Endodermal cell (in vitro differentiated cells): ENCODE measurements around the gene EIF2A. TPM values are rescaled to one million over a fixed set of nuclear protein-coding genes. Genes with fewer than 3 reads are reported as not detected.
A peak's percentile ranks its signal among the peaks of the same experiment; 100 is the strongest.

Source experiments
- DNase-seq: peaks from one replicate; pipeline ENCODE4 v3.0.0-alpha.2; 2017
- H3K27ac ChIP-seq: 2 replicates; pipeline ENCODE4 v1.5.1; 2013; ENCODE audit warnings: mild to moderate bottlenecking, low read depth, low read length, moderate library complexity
- H3K27me3 ChIP-seq: 2 replicates; pipeline ENCODE4 v1.6.1; 2013; ENCODE audit warnings: mild to moderate bottlenecking, low read length, moderate library complexity; ENCODE audit not compliant: insufficient read depth, control insufficient read depth, poor library complexity, severe bottlenecking
- H3K36me3 ChIP-seq: 2 replicates; pipeline ENCODE4 v1.7.0; 2013; ENCODE audit warnings: mild to moderate bottlenecking, low read length, moderate library complexity; ENCODE audit not compliant: control insufficient read depth, insufficient read depth
- H3K4me1 ChIP-seq: one replicate; pipeline ENCODE4 v1.7.0; 2013; ENCODE audit warnings: low read length; ENCODE audit not compliant: control insufficient read depth, insufficient read depth
- H3K4me3 ChIP-seq: 2 replicates; pipeline ENCODE4 v1.5.1; 2013; ENCODE audit warnings: mild to moderate bottlenecking, low read length, moderate library complexity
- H3K9ac ChIP-seq: 2 replicates; pipeline ENCODE4 v1.6.1; 2013; ENCODE audit warnings: mild to moderate bottlenecking, low read length, moderate library complexity; ENCODE audit not compliant: poor library complexity, severe bottlenecking; ENCODE audit errors: extremely low read depth
- H3K9me3 ChIP-seq: 2 replicates; pipeline ENCODE4 v1.6.1; 2013; ENCODE audit warnings: mild to moderate bottlenecking, low read length, moderate library complexity; ENCODE audit not compliant: control insufficient read depth
- H3K27ac Mint-ChIP-seq: 2 replicates; pipeline ENCODE4 v1.8.0; 2020; ENCODE audit warnings: mixed read lengths
- H3K27me3 Mint-ChIP-seq: 2 replicates; pipeline ENCODE4 v1.8.0; 2021; ENCODE audit warnings: mild to moderate bottlenecking, mixed read lengths; ENCODE audit not compliant: insufficient read depth
- H3K36me3 Mint-ChIP-seq: 2 replicates; pipeline ENCODE4 v1.8.0; 2020; ENCODE audit warnings: low read depth, mixed read lengths
- H3K4me1 Mint-ChIP-seq: 2 replicates; pipeline ENCODE4 v1.8.0; 2020; ENCODE audit warnings: mixed read lengths
- H3K4me3 Mint-ChIP-seq: 2 replicates; pipeline ENCODE4 v1.8.0; 2020; ENCODE audit warnings: mild to moderate bottlenecking, moderate library complexity, mixed read lengths
- H3K9me3 Mint-ChIP-seq: 2 replicates; pipeline ENCODE4 v1.8.0; 2020; ENCODE audit warnings: mild to moderate bottlenecking, mixed read lengths
- CTCF ChIP-seq: fragments of 200-600 bp; sonication (generic); conservative IDR thresholded peaks from 2 replicates; pipeline ENCODE4 v1.5.0; 2021; ENCODE audit warnings: antibody characterized with exemption, mild to moderate bottlenecking
- WGBS, 2 experiments: methylation state at CpG; one replicate each; pipeline versions ENCODE4 v1.1.5 to v1.1.7; 2013; ENCODE audit warnings: missing lambda C conversion rate in 2 of 2, mixed read lengths in 1 of 2; ENCODE audit not compliant: insufficient coverage in 1 of 2, insufficient read length in 1 of 2; 5-methylcytosine and 5-hydroxymethylcytosine counted together
- total RNA-seq, 2 donors: library from RNA; stranded (reverse); fragmentation: NEBNext Ultra II Directional in 1 of 2; extraction: Animal tissue kit (Norgen Biotek cat#: 25700) in 1 of 2; gene quantifications; 2 replicates in 1 of 2; 3 replicates in 1 of 2; pipeline ENCODE4 v1.2.1, GENCODE V29; 2021

EIF2A gene
- total RNA-seq, 2 donors from 2014 or later: 63.5 to 63.7 TPM

- no peak overlapping the region for H3K27ac ChIP-seq
Measured at GRCh38 chr3:150519026-150519425, 27.6 kb upstream of the EIF2A start.

GRCh38 chr3:150520408-150520807, 26.2 kb upstream of the EIF2A start:
- peaks cover 35% of the 10 kb centered on the region for H3K9me3 ChIP-seq
- H3K36me3 Mint-ChIP-seq: peaks cover 8% of the 10 kb centered on the region

More at GRCh38 chr3:150519026-150519425, 27.6 kb upstream of the EIF2A start:
- peaks cover 1% of the 10 kb centered on the region for H3K27me3 Mint-ChIP-seq
- H3K9me3 Mint-ChIP-seq: peaks cover 29% of the 10 kb centered on the region
- Histone ChIP-seq H3K4me1 (no peaks in the 10 kb centered on the region), H3K4me3 (no peak overlapping the region), H3K9me3 (peaks cover 41% of the 10 kb centered on the region), H3K9ac (no peak overlapping the region), H3K27me3 (no peaks in the 10 kb centered on the region), H3K36me3 (no peaks in the 10 kb centered on the region)
- peaks cover 8% of the 10 kb centered on the region for H3K36me3 Mint-ChIP-seq
- H3K4me1 Mint-ChIP-seq: peaks cover 5% of the 10 kb centered on the region
- DNase-seq: no peak
- no peak overlapping the region for H3K4me3 Mint-ChIP-seq
- no peak for TF ChIP-seq CTCF
- no peak overlapping the region for H3K27ac Mint-ChIP-seq
- 96 to 100% methylated on average over 2 to 3 of the region's 3 CpGs for WGBS, 2 experiments

GRCh38 chr3:150521463-150521862, 25.1 kb upstream of the EIF2A start:
- Mint-ChIP-seq H3K9me3 (peaks cover 22% of the 10 kb centered on the region), H3K27me3 (peaks cover 1% of the 10 kb centered on the region), H3K36me3 (peaks cover 8% of the 10 kb centered on the region), H3K4me3 (no peak overlapping the region), H3K4me1 (peaks cover 5% of the 10 kb centered on the region), H3K27ac (no peak overlapping the region)
- H3K27me3 ChIP-seq: no peaks in the 10 kb centered on the region
- H3K9ac ChIP-seq: no peak overlapping the region
- 63 to 76% methylated on average over 2 of the region's 2 CpGs for WGBS, 2 experiments
- peaks cover 32% of the 10 kb centered on the region for H3K9me3 ChIP-seq
- DNase-seq: no peak
- H3K4me1 ChIP-seq: no peaks in the 10 kb centered on the region
- TF ChIP-seq CTCF: peak; percentile 45
- H3K4me3 ChIP-seq: no peak overlapping the region
- no peaks in the 10 kb centered on the region for H3K36me3 ChIP-seq
- peak overlapping the region; percentile 32 for H3K27ac ChIP-seq

More at GRCh38 chr3:150520408-150520807, 26.2 kb upstream of the EIF2A start:
- no peaks in the 10 kb centered on the region for H3K36me3 ChIP-seq
- H3K9me3 Mint-ChIP-seq: peaks cover 25% of the 10 kb centered on the region
- no peak for TF ChIP-seq CTCF
- DNase-seq: no peak
- H3K4me3 ChIP-seq: no peak overlapping the region
- peaks cover 1% of the 10 kb centered on the region for H3K27me3 Mint-ChIP-seq
- H3K9ac ChIP-seq: no peak overlapping the region
- no peak overlapping the region for H3K27ac Mint-ChIP-seq
- H3K27ac ChIP-seq: no peak overlapping the region
- 95 to 96% methylated on average over 22 to 24 of the region's 24 CpGs for WGBS, 2 experiments
- H3K4me1 ChIP-seq: no peaks in the 10 kb centered on the region
- no peak overlapping the region for H3K4me3 Mint-ChIP-seq
- no peaks in the 10 kb centered on the region for H3K27me3 ChIP-seq
- H3K4me1 Mint-ChIP-seq: peaks cover 5% of the 10 kb centered on the region
